Astrocyte (in vitro differentiated cells and primary cell): ENCODE measurements around the gene DOCK3. TPM values are rescaled to one million over a fixed set of nuclear protein-coding genes. Genes with fewer than 3 reads are reported as not detected.

Experiments
- DNase-seq: peaks from one replicate; pipeline ENCODE4 v3.0.0-alpha.2; 2010; ENCODE audit warnings: low read depth
- FAIRE-seq: peaks from 2 replicates; lab custom pipeline; 2011; peaks lifted over from hg19 to GRCh38; lab: Jason Lieb, UNC
- H2AFZ ChIP-seq: 2 replicates; pipeline ENCODE4 v1.6.0; 2012; ENCODE audit warnings: low read depth, low read length, inconsistent platforms
- H3K27ac ChIP-seq: 2 replicates; pipeline ENCODE4 v1.5.1; 2011; ENCODE audit warnings: low read depth, low read length, inconsistent platforms
- H3K27me3 ChIP-seq: 2 replicates; pipeline ENCODE4 v1.6.0; 2011; ENCODE audit warnings: low read length, inconsistent platforms; ENCODE audit not compliant: insufficient read depth
- H3K36me3 ChIP-seq: 2 replicates; pipeline ENCODE4 v1.5.1; 2011; ENCODE audit warnings: low read length, inconsistent platforms; ENCODE audit not compliant: insufficient read depth
- H3K4me1 ChIP-seq: 2 replicates; pipeline ENCODE4 v1.5.1; 2011; ENCODE audit warnings: low read length, inconsistent platforms; ENCODE audit not compliant: insufficient read depth
- H3K4me2 ChIP-seq: 2 replicates; pipeline ENCODE4 v1.6.0; 2012; ENCODE audit warnings: low read length, inconsistent platforms
- H3K4me3 ChIP-seq: 2 replicates; pipeline ENCODE4 v1.5.1; 2011; ENCODE audit warnings: low read depth, mild to moderate bottlenecking, low read length, inconsistent platforms; ENCODE audit not compliant: insufficient read depth
- H3K79me2 ChIP-seq: 2 replicates; pipeline ENCODE4 v1.6.0; 2012; ENCODE audit warnings: mild to moderate bottlenecking, low read length, inconsistent platforms; ENCODE audit not compliant: insufficient read depth
- H3K9ac ChIP-seq: 2 replicates; pipeline ENCODE4 v1.6.0; 2012; ENCODE audit warnings: mild to moderate bottlenecking, low read length, inconsistent platforms
- H3K9me3 ChIP-seq: 2 replicates; pipeline ENCODE4 v1.5.1; 2012; ENCODE audit warnings: low read depth, mild to moderate bottlenecking, low read length, inconsistent platforms; ENCODE audit not compliant: insufficient read depth
- H4K20me1 ChIP-seq: 2 replicates; pipeline ENCODE4 v1.6.0; 2012; ENCODE audit warnings: low read length, inconsistent platforms; ENCODE audit not compliant: insufficient read depth
- H3K27ac Mint-ChIP-seq: one replicate; pipeline ENCODE4 v1.8.0; 2021; ENCODE audit warnings: mild to moderate bottlenecking, mixed read lengths; ENCODE audit not compliant: unreplicated experiment
- H3K27me3 Mint-ChIP-seq: one replicate; pipeline ENCODE4 v1.8.0; 2021; ENCODE audit warnings: low read depth, mixed read lengths; ENCODE audit not compliant: unreplicated experiment
- H3K36me3 Mint-ChIP-seq: one replicate; pipeline ENCODE4 v1.8.0; 2021; ENCODE audit warnings: low read depth, mixed read lengths; ENCODE audit not compliant: unreplicated experiment
- H3K4me1 Mint-ChIP-seq: one replicate; pipeline ENCODE4 v1.8.0; 2021; ENCODE audit warnings: low read depth, mixed read lengths; ENCODE audit not compliant: unreplicated experiment
- H3K4me3 Mint-ChIP-seq: one replicate; pipeline ENCODE4 v1.8.0; 2021; ENCODE audit warnings: mild to moderate bottlenecking, moderate library complexity, mixed read lengths; ENCODE audit not compliant: unreplicated experiment
- H3K9me3 Mint-ChIP-seq: one replicate; pipeline ENCODE4 v1.8.0; 2021; ENCODE audit warnings: mild to moderate bottlenecking, mixed read lengths; ENCODE audit not compliant: unreplicated experiment
- CTCF ChIP-seq: IDR thresholded peaks from 2 replicates; pipeline ENCODE4 v1.5.1; 2011; ENCODE audit warnings: low read depth, mild to moderate bottlenecking, inconsistent platforms, low read length, moderate library complexity; ENCODE audit not compliant: insufficient read depth
- EZH2 ChIP-seq: IDR thresholded peaks from 2 replicates; pipeline ENCODE4 v1.6.1; 2012; ENCODE audit warnings: mild to moderate bottlenecking, low read length, inconsistent platforms; ENCODE audit not compliant: insufficient read depth
- total RNA-seq: library from RNA; stranded (reverse); gene quantifications from 2 replicates; pipeline ENCODE4 v1.2.1, GENCODE V29; 2021

Gene DOCK3
- total RNA-seq, 1 donor from 2014 or later, result 3.3 TPM

GRCh38 chr3:51004235-51004634 lies 329.5 kb downstream of the DOCK3 start:
- no peak overlapping the region for H3K27ac ChIP-seq
- no peaks in the 10 kb centered on the region for H3K36me3 ChIP-seq
- H4K20me1 ChIP-seq, result no peaks in the 10 kb centered on the region
- no peak for DNase-seq
- no peak overlapping the region for H2AFZ ChIP-seq
- Mint-ChIP-seq H3K36me3 (no peaks in the 10 kb centered on the region), H3K4me1 (no peaks in the 10 kb centered on the region), H3K27ac (no peak overlapping the region), H3K9me3 (no peaks in the 10 kb centered on the region), H3K27me3 (no peaks in the 10 kb centered on the region), H3K4me3 (no peak overlapping the region)
- H3K4me2 ChIP-seq, result no peak overlapping the region
- H3K4me3 ChIP-seq, result no peak overlapping the region
- no peaks in the 10 kb centered on the region for H3K79me2 ChIP-seq
- no peak for FAIRE-seq
- no peak overlapping the region for H3K9ac ChIP-seq
- no peaks in the 10 kb centered on the region for H3K9me3 ChIP-seq
- H3K27me3 ChIP-seq, result no peaks in the 10 kb centered on the region
- no peaks in the 10 kb centered on the region for H3K4me1 ChIP-seq
- TF ChIP-seq EZH2 (no peak), CTCF (no peak)

GRCh38 chr3:51024121-51024520 lies 349.4 kb downstream of the DOCK3 start:
- H3K9me3 Mint-ChIP-seq, result peaks cover 4% of the 10 kb centered on the region
- no peaks in the 10 kb centered on the region for H3K36me3 ChIP-seq

More at GRCh38 chr3:51024121-51024520, 349.4 kb downstream of the DOCK3 start:
- no peak overlapping the region for H3K4me3 ChIP-seq
- Mint-ChIP-seq H3K4me3 (no peak overlapping the region), H3K4me1 (no peaks in the 10 kb centered on the region), H3K27me3 (no peaks in the 10 kb centered on the region), H3K36me3 (no peaks in the 10 kb centered on the region), H3K27ac (no peak overlapping the region)
- no peaks in the 10 kb centered on the region for H3K4me1 ChIP-seq
- H3K27ac ChIP-seq, result no peak overlapping the region
- TF ChIP-seq EZH2 (no peak), CTCF (no peak)
- H3K79me2 ChIP-seq, result no peaks in the 10 kb centered on the region
- no peak for FAIRE-seq
- no peak overlapping the region for H3K9ac ChIP-seq
- no peak for DNase-seq
- no peaks in the 10 kb centered on the region for H4K20me1 ChIP-seq
- H2AFZ ChIP-seq, result no peak overlapping the region
- H3K9me3 ChIP-seq, result no peaks in the 10 kb centered on the region
- H3K4me2 ChIP-seq, result no peak overlapping the region
- H3K27me3 ChIP-seq, result no peaks in the 10 kb centered on the region
